Measurements from ENCODE around the gene MYH14. TPM values are rescaled to one million over a fixed set of nuclear protein-coding genes. Genes with fewer than 3 reads are reported as not detected.

The MYH14 gene
- total RNA-seq, 1 donor from 2014 or later, result 91.0 TPM

DNA sequence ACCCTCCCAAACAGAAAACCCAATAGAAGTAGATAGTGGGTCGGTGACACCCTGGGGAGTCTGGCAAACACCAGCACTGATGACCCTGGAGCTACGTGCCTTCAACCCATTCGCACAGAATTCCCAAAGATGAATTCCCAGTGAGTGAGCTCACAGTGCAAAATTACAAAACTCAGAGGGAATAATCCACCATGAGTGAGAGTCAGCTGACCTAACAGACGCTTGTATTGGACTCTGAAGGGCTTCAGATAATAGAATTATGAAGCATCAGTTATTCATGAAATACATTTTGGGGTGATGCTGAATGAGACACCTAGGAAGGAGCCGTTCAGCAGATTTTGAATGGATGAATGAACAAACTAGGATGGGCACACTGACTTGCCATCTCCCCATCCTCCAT lies 85.5 kb downstream of the MYH14 start:
- DNase-seq (ENCODE audit: low spot score), result no peak

DNA sequence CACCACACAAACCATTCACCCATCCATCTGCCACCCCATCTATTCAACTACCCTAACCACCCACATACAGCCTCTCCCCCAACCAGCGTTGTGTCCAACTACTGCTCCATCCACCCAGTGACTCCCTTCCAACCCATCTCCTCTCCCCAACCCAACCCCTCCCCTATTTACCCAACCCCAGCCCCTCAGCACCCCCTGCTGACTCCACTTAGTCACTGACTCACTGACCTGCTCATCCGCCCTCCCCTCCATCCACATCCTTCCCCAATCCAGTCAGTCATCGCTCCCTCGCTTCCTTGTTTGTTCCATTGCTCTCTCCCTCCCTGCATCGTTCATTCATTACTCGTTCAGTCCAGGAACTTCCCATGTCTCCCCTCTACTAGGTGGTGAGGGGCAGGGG lies 86.6 kb downstream of the MYH14 start:
- no peak for DNase-seq (ENCODE audit: low spot score)

DNA sequence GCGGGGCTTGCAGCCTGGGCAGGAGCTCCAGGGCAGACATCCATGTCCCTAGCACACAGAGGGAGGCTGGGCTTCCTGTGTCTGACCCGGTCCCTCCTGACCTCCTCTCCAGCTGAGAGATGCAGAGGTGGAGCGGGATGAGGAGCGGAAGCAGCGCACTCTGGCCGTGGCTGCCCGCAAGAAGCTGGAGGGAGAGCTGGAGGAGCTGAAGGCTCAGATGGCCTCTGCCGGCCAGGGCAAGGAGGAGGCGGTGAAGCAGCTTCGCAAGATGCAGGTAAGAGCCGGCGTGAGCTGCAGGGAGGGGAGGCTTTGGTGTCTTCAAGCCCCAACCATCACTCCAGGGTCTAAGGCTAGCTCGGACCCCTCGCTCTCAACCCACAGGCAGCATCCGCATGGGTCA lies 87.4 kb downstream of the MYH14 start:
- DNase-seq (ENCODE audit: low spot score), result no peak

DNA sequence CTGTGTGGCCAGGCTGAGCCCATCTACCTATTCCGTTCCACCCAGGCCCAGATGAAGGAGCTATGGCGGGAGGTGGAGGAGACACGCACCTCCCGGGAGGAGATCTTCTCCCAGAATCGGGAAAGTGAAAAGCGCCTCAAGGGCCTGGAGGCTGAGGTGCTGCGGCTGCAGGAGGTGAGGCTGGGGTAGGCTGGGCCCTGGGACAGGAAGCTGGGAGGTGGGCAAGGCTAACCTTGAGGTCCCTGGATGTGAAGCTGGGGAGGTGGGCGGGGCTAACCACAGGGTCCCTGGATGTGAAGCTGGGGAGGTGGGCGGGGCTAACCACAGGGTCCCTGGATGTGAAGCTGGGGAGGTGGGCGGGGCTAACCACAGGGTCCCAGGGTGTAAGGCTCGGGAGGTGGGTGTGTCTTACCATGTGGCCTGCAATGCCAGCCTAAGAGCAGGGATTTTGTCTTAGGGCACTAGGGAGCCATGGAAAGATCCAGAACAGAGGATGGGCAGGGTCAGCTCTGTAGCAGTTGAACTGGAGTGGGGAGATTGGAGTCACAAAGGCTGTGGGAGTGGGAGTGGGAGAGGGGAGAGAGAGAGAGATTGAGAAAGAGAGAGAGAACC lies 88.9 kb downstream of the MYH14 start:
- no peak for DNase-seq (ENCODE audit: low spot score)

DNA sequence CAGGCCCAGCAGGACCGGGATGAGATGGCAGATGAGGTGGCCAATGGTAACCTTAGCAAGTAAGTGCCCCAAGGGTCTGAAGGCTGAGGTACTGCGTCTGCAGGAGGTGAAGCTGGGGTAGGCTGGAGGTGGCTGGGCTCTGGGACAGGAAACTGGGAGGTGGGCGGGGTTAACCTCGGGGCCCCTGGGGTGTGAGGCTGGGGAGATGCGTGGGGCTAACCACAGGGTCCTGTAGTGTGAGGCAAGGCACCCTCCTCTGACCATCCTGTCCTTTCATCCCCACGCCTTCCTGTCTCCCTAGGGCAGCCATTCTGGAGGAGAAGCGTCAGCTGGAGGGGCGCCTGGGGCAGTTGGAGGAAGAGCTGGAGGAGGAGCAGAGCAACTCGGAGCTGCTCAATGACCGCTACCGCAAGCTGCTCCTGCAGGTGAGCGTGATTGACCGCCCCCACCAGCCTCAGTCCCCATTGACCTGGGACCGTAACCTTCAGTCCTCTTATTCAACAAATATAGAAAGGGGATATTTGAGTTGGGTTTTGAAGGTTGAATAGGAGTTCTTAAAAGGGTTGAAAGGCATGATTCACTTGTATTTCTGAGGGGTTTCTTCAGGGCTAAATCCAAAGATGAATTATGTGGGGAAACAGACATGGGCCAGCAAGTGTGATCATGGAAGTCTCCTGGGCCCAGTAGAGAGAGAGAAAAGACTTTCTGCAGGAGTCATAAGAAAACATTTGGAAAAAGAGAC lies 90.0 kb downstream of the MYH14 start:
- DNase-seq (ENCODE audit: low spot score), result no peak

DNA sequence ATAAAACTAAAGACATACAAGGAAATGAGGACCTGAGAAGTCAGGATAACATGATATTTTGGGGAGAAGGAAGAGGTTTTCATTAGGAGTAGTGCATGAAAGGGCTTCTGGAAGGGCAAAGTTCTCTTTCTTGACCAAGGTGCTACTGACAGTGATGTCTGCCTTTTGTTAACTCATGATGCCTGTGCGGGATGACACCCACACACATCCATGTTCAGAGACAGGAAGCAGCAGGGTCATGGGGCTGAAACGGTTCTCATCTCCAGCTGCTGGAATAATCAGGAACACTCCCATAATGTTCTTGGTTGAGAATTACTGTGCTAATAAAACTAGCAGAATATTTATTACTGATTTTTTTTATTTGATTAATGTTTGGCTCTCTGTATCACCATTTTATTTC lies 96.6 kb downstream of the MYH14 start:
- DNase-seq (ENCODE audit: low spot score), result no peak

DNA sequence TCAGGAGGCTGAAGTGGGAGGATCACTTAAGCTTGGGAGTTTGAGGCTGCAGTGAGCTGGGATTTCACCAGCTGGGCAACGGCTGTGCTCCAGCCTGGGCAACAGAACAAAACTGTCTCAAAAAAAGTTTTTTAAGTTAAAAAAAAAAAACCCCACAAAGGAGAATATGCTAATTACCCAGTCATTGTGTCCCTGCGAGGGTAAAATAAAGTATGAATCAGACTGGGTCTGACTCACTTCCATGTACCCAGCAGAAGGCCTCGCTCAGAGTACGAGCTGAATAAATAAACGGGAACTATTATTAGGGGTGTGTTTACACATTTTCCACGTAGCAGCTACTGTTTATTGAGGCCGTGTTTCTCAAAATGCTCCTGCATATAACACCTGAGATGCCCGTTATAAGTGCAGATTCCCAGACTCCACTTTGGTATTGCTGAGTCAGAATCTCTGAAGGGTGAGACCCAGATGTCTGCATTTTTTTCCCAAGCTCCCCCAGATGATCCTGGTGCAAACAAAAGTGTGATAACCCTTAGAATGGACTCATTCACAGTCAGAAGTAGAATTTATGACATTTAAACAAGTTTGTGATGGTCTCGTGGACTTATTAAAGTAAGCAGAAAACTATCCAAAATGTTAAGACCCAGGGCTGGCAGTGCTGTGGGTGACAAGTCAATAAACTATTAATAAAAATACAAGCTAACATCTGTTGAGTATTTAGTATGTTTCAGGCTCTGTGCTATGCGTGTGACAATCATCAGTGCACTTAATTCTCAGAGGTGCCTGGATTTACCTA lies 97.6 kb downstream of the MYH14 start:
- no peak for DNase-seq (ENCODE audit: low spot score)

DNA sequence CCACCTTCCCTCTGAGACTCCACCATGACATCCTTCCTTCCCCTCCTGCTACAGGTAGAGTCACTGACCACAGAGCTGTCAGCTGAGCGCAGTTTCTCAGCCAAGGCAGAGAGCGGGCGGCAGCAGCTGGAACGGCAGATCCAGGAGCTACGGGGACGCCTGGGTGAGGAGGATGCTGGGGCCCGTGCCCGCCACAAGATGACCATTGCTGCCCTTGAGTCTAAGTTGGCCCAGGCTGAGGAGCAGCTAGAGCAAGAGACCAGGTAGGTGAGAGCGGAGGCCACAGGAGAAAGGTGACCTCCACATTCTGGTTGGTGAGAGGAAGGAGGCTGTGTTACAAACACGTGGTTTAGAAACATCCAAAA lies 98.2 kb downstream of the MYH14 start:
- DNase-seq (ENCODE audit: low spot score), result no peak

DNA sequence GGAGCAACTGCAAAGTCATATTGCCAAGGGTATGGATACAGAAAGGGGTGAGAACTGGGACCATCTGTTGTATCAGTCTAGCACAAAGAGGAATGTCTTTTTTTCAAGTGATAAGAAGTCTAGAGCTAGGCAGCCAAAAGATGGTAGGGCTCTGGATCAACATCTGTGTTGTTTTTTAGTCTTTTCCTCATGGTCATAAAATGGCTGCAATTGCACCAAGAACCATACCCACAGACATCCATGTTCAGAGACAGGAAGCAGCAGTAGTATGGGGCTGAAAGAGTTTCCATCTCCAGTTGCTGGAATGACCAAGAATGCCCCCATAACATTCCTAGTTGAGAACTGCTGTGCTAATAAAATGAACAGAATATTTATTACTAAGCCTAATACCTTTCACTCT lies 100.1 kb downstream of the MYH14 start:
- DNase-seq (ENCODE audit: low spot score), result no peak

DNA sequence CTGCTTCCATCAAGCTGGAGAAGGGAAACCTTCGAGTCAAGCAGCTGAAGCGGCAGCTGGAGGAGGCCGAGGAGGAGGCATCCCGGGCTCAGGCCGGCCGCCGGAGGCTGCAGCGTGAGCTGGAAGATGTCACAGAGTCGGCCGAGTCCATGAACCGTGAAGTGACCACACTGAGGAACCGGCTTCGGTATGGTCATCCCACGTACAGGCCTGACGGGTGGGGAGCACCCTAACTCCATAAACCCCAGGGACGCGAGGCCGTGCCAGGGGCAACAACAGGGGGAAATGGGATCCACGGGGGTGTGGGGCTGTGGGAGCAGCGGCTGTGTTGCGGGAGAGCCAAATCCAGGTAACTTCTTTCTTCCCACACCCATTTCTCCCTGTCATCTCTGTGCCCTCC lies 105.6 kb downstream of the MYH14 start:
- no peak for DNase-seq (ENCODE audit: low spot score)

DNA sequence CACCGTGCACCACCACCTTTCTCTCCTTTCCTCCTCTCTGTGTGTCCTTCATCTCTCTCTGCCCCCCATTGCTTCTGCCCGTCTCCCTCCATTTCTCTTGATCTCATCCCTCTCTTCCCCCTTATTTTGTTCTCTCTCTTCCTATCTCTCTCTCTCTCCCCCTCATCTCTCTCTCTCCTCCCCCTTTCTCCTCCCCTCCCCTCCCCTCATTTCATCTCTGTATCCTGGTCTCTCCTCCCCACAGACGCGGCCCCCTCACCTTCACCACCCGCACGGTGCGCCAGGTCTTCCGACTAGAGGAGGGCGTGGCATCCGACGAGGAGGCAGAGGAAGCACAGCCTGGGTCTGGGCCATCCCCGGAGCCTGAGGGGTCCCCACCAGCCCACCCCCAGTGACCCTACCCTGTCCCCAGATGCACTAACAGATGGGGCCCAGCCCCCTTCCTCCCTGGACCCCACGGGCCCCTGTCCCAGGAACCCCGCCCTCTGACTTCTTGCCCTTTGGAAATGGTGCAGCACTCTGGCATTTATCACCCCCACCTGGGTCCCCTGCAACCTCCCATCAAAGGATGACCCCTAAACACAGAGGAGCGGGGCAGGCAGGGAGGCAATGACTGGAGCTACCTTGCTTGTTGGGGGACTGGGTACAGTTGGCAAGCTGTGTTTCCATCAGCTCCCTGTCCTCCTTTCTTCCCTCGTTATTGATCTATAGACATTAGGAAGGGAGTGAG lies 106.1 kb downstream of the MYH14 start:
- no peak for DNase-seq (ENCODE audit: low spot score)

DNA sequence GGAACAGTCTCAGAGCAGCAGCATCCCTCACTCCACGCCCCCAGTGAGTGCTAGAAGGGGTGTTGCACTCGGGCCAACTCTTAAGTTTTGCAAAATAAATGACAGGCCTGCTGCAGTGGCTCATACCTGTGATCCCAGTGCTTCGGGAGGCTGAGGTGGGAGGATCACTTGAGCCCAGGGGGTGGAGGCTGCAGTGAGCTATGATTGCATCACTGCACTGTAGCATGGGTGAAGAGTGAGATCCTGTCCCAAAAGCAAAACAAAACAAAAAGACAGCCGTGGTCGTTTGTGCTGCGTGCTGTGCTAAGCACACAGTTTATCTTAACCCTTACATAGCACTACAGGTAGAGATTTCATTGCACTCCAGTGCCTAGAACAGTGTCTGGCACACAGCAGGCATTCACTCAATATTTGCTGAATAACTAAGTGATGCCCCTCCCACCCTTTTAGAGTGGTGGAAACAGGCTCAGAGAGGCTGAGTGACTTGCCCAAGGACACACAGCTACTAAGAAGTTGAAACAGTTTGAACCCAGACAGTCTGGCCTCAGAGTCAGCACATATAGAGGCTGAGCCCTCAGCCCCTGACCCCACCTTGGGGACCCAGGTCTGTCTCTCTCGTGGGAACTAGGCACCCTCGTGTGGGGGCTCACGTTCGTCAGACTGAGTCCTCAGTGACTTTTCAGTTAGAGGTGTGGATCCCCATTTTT lies 107.5 kb downstream of the MYH14 start:
- DNase-seq (ENCODE audit: low spot score), result no peak

DNA sequence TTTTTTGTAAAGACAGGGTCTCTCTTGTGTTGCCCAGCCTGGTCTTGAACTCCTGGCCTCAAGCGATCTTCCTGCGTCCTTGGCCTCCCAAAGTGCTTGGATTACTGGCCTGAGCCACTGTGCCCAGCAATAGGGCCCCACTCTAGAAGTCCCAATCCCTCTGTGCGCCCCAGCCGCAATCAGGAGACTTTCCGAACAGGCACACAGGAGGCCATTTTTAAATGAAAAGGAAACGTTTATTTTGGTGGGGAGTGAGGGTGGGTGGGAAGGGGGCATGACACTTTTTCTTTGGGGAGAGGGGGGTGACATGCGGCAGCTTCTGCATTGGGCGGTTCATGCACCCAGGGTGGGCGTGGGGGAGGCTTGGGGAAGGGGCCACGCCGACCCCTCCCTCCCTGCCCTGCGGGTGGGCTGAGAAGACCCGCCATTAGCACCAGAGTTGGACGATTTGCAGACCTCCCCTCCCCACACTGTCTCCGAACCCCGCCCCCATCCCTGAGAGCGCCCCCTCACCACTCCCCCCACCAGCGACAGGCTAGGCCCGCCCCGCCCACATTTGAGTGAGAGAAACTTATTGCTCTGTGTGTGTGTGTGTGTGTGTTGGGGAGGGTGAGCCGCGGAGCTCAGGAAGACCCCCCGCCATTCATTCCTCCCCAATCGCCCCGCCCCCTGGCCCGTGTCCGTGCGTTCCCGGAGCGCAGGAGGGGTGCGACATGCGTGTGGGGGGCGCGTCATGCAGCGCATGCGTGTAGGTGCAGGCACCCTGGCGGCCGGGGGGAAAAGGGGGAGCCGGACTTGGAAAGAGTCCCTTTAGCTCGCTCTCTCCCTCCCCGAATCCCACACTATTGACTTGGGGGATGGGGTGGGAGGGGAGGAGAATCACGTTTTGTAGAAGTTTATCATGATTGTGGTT lies 108.6 kb downstream of the MYH14 start:
- DNase-seq (ENCODE audit: low spot score), result no peak

DNA sequence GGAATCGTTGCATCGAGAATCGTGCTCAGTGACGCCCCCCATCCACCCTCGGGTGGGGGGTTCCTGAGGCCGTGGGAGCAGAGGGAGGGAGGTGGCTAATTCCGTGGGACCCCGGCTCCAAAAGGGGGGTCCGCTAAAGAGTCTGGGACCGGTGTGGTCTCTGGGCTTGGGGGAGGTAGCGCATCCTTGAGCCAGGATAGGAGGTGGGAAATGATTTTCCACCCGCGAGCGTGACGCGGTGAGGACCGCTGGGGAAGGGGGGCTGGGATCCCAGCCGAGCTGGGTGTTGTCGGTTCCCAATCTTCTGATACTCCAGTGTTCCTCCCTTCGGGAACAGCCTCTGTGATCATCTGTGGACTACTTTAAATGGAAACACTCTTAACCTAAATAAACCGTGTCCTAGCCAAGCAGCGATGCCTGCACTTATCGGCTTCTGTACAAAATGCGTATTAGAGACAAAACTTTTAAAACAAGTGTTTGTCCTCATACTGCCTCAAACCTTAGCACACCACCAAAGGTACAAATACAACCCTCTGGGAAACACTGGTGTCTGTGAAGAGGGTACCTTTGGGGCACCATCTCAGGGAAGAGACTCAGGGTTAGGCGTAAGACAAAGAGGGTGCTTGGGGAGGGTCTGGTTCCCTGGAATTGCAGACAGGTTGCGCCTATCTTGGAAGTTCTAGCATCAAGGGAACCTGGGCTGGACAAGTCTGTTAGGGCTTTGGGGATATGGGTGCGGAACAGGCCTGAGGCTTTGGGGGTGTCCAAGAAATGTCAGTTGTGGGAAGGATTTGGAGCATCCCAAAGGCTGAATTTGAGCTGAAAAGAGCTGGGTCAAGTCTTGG lies 109.8 kb downstream of the MYH14 start:
- DNase-seq (ENCODE audit: low spot score), result no peak

DNA sequence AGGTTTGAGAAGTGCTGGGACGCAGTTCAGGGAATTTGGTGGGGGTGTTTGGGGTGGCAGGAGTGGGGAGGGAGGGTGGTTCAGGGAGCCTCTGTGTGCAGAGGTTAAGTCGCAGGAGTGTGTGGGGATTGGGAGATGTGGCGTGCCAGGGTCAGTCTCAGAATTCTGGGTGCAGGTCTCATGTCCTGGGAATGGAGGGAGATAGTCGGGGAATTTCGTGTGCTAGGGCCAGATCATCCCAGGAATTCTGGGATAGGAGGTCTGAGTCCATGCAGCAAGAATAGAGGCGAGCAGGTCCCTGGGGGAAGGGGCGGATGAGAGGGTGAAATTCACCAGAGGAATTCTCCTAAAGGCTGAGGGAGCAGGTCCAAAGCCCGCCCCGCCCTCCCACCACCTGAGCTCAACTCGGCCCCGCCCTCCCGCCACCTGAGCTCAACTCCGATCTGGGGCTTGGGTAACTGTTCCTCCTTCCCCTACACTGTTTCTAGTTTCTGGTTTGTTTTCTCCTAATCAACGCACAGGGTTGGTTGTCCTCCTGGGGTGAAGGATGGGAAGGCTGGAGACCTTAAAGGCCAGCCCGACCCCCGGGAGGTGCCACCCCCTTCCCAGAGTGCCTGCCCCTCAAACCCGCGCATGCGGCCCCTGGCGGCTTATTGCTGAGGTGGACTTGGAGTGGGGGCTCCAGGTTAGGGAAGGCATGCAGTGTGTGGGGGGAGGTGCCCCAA lies 110.6 kb downstream of the MYH14 start:
- DNase-seq (ENCODE audit: low spot score), result no peak

DNA sequence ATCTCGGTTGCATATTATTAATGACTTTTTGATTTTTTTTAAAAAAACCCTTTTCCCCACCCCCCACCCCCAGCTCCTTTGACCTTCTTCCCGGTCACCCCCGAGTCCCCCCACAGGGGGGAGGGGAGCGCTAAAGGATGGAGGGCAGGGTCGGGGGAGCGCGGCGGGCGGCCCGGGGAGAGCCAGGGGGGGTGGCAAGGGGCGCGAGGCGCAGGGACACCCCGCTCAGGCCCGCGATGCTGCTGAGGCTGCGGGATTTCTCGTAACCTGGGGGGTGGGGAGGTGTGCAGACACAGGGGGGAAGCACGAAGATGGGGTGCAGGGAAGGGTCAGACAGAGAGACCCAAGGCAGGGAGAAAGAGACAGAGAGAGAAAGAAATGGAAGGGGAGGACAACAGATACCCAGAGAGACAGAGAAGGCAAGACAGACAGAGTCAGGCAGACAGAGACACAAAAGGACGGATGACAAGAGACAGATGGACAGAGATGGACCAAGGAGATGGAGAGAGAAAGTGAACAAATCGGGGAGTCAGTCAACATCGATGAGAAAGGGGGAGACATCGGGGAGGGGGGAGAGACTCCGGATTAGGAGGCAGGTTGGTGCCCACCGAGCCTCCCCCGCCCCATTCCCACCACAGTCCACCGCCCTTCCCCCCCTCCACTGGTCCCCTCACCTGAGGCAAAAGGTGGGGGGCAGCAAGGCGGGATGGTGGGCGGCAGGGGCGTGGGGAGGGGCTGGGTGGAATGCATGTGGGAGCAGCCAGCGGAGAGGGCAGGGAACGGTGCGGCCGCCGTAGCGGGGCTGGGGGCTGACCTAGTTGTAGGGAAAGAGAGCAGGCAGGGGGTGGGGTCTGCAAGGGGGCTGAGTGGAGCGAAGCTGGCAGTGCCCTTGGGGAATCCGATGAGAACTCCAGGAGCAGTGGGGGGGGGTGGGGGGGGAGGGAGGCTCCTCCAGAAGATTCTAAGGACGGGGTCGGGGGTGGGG lies 111.6 kb downstream of the MYH14 start:
- no peak for DNase-seq (ENCODE audit: low spot score)

DNA sequence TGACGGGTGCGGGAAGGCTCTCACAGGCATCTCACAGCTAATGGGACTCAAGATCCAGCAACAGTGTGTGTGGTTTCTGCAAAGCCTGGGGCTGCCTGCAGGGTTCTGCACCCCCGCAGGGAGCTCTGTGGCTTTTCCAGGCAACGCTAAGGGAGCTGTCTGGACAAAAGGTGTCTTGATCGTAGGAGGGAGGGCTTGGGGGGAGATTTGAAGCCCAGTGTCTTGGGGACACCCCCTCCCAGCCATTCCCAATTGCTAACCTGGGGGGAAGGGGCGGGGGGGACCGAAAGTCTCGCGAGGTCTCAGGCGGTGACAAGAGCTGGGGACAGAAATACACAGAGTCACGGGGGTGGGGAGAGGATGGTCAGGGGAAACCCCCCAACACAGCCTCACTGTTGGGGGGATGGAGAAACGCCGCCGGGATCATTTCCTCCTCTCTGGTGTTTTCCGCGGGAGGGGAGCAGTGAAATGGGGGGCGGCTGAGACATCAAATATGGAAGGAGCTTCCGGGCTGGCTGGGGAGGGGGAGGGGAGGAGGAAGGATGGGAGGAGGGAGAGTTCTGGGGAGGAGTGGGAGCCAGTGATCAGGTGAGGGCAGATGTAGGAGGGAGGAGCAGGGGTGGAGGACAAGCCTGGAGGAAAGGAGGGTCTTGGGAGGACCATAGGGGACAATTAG lies 112.5 kb downstream of the MYH14 start:
- DNase-seq (ENCODE audit: low spot score), result no peak

All from mucosa of gallbladder (tissue), 1 donor.